Thyroid gland (tissue), 4 donors: ENCODE measurements around the gene CACNA1B. TPM values are rescaled to one million over a fixed set of nuclear protein-coding genes. Genes with fewer than 3 reads are reported as not detected.

Source experiments
- DNase-seq, 2 donors: peaks; one replicate each; pipeline ENCODE4 v3.0.0-alpha.2; 2019
- H3K27ac ChIP-seq, 3 donors: fragments of 200-600 bp; sonication (generic); 1 replicate in 2 of 3; 2 replicates in 1 of 3; pipeline ENCODE4 v1.5.1; 2016 to 2019; ENCODE audit warnings: mild to moderate bottlenecking in 1 of 3, moderate library complexity in 1 of 3
- H3K27me3 ChIP-seq: fragments of 200-600 bp; sonication (generic); one replicate; pipeline ENCODE4 v1.5.1; 2019
- H3K36me3 ChIP-seq, 2 donors: fragments of 200-600 bp; sonication (generic); one replicate each; pipeline ENCODE4 v1.5.1; 2016 to 2019
- H3K4me1 ChIP-seq, 2 donors: fragments of 200-600 bp; sonication (generic); one replicate each; pipeline ENCODE4 v1.5.1; 2017 to 2019
- H3K4me3 ChIP-seq, 3 donors: fragments of 200-600 bp; sonication (generic); replicated peaks in 1 of 3; 1 replicate in 2 of 3; 2 replicates in 1 of 3; pipeline ENCODE4 v1.5.1; 2016; ENCODE audit warnings: mild to moderate bottlenecking in 1 of 3
- H3K9me3 ChIP-seq: fragments of 200-600 bp; sonication (generic); one replicate; pipeline ENCODE4 v1.5.1; 2017
- POLR2A ChIP-seq, 2 donors: fragments of 450-650 bp; IDR thresholded peaks; one replicate each; pipeline ENCODE4 v1.6.1; 2017; ENCODE audit warnings: antibody characterized with exemption in 2 of 2, mild to moderate bottlenecking in 2 of 2, moderate library complexity in 1 of 2
- WGBS, 2 donors: methylation state at CpG; one replicate each; pipeline ENCODE4 v1.1.5; 2017; 5-methylcytosine and 5-hydroxymethylcytosine counted together
- intact Hi-C: fragments of 100-400 bp; cut with DNase I; formaldehyde crosslinking; loops from one replicate; pipeline ENCODE4 v1.15.1; 2023
- total RNA-seq, 4 donors: library from RNA; depleted of rRNA; stranded (reverse); fragments of >200 nt; gene quantifications; one replicate each; pipeline ENCODE4 v1.2.3, GENCODE V29; 2016
- TF ChIP-seq, protein P1 (sequence below), 6 experiments: fragments of 200-600 bp in 3 of 6; fragments of 450-650 bp in 3 of 6; sonication (generic) in 3 of 6; IDR thresholded peaks; one replicate each; pipeline ENCODE4 v1.5.1; 2016 to 2019; ENCODE audit warnings: antibody characterized with exemption in 6 of 6, mild to moderate bottlenecking in 2 of 6, inconsistent platforms in 1 of 6, moderate library complexity in 1 of 6

Gene CACNA1B
- total RNA-seq, 4 donors from 2014 or later = 0.13 to 0.68 (median 0.35) TPM

GRCh38 chr9:138115506-138115905, 237.9 kb downstream of the CACNA1B start:
- WGBS, 2 donors = 91 to 100% methylated on average over 1 to 7 of the region's 7 CpGs
- no peaks in the 10 kb centered on the region for H3K27me3 ChIP-seq
- no peak overlapping the region for H3K27ac ChIP-seq
- DNase-seq = no peak
- intact Hi-C loops = no loop called here
- no peaks in the 10 kb centered on the region for H3K36me3 ChIP-seq
- H3K4me3 ChIP-seq = no peak overlapping the region
- TF ChIP-seq, protein P1, sequence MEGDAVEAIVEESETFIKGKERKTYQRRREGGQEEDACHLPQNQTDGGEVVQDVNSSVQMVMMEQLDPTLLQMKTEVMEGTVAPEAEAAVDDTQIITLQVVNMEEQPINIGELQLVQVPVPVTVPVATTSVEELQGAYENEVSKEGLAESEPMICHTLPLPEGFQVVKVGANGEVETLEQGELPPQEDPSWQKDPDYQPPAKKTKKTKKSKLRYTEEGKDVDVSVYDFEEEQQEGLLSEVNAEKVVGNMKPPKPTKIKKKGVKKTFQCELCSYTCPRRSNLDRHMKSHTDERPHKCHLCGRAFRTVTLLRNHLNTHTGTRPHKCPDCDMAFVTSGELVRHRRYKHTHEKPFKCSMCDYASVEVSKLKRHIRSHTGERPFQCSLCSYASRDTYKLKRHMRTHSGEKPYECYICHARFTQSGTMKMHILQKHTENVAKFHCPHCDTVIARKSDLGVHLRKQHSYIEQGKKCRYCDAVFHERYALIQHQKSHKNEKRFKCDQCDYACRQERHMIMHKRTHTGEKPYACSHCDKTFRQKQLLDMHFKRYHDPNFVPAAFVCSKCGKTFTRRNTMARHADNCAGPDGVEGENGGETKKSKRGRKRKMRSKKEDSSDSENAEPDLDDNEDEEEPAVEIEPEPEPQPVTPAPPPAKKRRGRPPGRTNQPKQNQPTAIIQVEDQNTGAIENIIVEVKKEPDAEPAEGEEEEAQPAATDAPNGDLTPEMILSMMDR (IDR thresholded peaks at IDR 0.05) = no peak
- TF ChIP-seq POLR2A (IDR thresholded peaks at IDR 0.05) = no peak
- H3K9me3 ChIP-seq = no peaks in the 10 kb centered on the region
- H3K4me1 ChIP-seq = no peaks in the 10 kb centered on the region

DNA sequence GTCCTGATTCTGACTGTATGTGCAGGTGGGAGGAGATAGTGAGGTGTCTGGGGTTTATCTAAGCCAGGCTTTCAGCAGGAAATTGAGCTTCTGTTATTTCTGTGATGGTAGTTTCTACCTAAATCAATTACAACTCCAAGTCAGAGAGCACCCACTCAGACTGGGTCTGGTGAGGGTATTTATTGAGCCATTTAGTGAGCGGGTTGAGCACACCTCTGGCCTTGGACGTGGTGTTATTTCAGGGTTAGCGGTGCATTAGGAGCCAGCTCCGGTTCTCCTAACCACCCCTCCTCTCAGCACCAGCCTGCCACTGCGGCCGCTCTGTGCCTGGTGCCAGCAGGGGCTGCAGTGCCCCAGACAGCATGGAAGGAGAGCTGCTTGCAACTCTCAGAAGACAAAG, 238.9 kb downstream of the CACNA1B start:
- Histone ChIP-seq H3K4me3 (no peak overlapping the region), H3K27me3 (no peaks in the 10 kb centered on the region), H3K9me3 (no peaks in the 10 kb centered on the region), H3K36me3 (no peaks in the 10 kb centered on the region), H3K27ac (no peak overlapping the region), H3K4me1 (no peaks in the 10 kb centered on the region)
- WGBS, 2 donors = 78% methylated on average over 6 of the region's 6 CpGs
- TF ChIP-seq, protein P1 (IDR thresholded peaks at IDR 0.05) = no peak
- no peak for TF ChIP-seq POLR2A (IDR thresholded peaks at IDR 0.05)
- no peak for DNase-seq
- intact Hi-C loops = no loop called here

DNA sequence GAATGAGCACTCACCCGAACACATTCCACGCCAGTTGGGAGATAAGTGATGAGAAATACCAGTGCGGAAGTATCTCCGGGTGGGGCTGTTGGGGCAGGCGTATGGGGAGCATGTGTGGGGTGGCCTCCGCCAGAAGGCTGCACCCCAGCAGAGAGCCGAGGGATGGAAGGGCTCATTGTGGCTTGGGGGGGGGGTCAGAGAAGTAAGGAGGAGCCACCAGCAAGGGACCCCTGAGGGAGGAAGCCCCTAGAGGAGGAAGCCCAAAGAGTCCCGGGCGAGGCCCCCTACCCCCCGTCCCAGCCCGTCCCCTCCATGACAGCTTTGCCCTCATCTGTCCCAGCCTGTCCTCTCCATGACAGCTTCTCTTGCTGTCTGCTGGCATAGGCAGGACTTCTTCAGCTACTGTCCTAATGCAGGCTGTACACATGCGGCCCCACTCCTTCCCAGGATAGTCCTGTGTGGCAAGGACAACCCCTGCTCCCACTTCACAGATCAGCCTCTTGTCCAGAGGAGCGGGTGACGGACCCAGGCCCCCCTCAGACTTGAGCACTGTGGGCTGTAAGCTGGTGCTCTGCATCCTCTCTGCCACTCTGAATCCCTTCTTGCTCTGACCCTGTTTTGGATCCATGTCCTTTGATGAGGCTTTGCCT, 239.6 kb downstream of the CACNA1B start:
- DNase-seq = no peak

DNA sequence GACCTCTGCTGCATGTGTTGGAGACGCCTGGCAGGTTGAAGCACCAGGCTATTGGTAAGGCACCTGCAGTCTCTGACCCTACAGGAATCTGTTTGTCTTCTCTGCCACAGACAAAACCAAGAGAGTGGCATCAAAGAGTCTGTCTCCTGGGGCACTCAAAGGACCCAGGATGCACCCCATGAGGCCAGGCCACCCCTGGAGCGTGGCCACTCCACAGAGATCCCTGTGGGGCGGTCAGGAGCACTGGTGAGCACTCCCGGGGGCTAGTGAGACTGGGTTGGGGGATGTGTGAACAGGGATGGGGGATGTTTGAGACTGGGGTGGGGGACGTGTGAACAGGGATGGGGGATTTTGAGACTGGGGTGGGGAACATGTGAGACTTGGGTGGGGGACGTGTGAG, 240.3 kb downstream of the CACNA1B start:
- Histone ChIP-seq H3K4me3 (no peak overlapping the region), H3K9me3 (no peaks in the 10 kb centered on the region), H3K27ac (no peak overlapping the region), H3K27me3 (no peaks in the 10 kb centered on the region), H3K36me3 (no peaks in the 10 kb centered on the region), H3K4me1 (no peaks in the 10 kb centered on the region)
- intact Hi-C loops = no loop called here
- no peak for DNase-seq
- TF ChIP-seq, protein P1 (IDR thresholded peaks at IDR 0.05) = no peak
- WGBS, 2 donors = 67 to 73% methylated on average over 1 to 2 of the region's 6 CpGs

More for the DNA sequence above, 239.6 kb downstream of the CACNA1B start:
- H3K4me1 ChIP-seq = no peaks in the 10 kb centered on the region
- H3K9me3 ChIP-seq = no peaks in the 10 kb centered on the region
- H3K27ac ChIP-seq = no peak overlapping the region
- no peaks in the 10 kb centered on the region for H3K27me3 ChIP-seq
- 86 to 87% methylated on average over 10 to 13 of the region's 14 CpGs for WGBS, 2 donors
- intact Hi-C loops = no loop called here
- no peak overlapping the region for H3K4me3 ChIP-seq
- H3K36me3 ChIP-seq = no peaks in the 10 kb centered on the region
- no peak for TF ChIP-seq POLR2A (IDR thresholded peaks at IDR 0.05)
- TF ChIP-seq, protein P1 (IDR thresholded peaks at IDR 0.05) = no peak

GRCh38 chr9:138118601-138119071, 241.1 kb downstream of the CACNA1B start:
- Histone ChIP-seq H3K27me3 (no peaks in the 10 kb centered on the region), H3K4me1 (no peaks in the 10 kb centered on the region), H3K36me3 (no peaks in the 10 kb centered on the region), H3K27ac (no peak overlapping the region), H3K9me3 (no peaks in the 10 kb centered on the region), H3K4me3 (no peak overlapping the region)
- DNase-seq = no peak
- intact Hi-C loops = no loop called here
- WGBS, 2 donors = 92% methylated on average over 8 to 10 of the region's 14 CpGs
- TF ChIP-seq, protein P1 (IDR thresholded peaks at IDR 0.05) = no peak
- no peak for TF ChIP-seq POLR2A (IDR thresholded peaks at IDR 0.05)
